GM18517 (cell line): ENCODE measurements around the gene ZNF503.
A peak's percentile ranks its signal among the peaks of the same experiment; 100 is the strongest.
"Not testable (repeated sequence)": the region's sequence is repeated elsewhere in the genome, so short reads cannot be mapped to it uniquely, and the experiment has no call there.

ENCODE experiments used
- ATAC-seq: cut with Tn5 transposase; IDR thresholded peaks from one replicate; pipeline ENCODE4 v1.9.1; 2021; ENCODE audit warnings: mild to moderate bottlenecking, moderate library complexity; ENCODE audit not compliant: unreplicated experiment

Gene ZNF503

DNA sequence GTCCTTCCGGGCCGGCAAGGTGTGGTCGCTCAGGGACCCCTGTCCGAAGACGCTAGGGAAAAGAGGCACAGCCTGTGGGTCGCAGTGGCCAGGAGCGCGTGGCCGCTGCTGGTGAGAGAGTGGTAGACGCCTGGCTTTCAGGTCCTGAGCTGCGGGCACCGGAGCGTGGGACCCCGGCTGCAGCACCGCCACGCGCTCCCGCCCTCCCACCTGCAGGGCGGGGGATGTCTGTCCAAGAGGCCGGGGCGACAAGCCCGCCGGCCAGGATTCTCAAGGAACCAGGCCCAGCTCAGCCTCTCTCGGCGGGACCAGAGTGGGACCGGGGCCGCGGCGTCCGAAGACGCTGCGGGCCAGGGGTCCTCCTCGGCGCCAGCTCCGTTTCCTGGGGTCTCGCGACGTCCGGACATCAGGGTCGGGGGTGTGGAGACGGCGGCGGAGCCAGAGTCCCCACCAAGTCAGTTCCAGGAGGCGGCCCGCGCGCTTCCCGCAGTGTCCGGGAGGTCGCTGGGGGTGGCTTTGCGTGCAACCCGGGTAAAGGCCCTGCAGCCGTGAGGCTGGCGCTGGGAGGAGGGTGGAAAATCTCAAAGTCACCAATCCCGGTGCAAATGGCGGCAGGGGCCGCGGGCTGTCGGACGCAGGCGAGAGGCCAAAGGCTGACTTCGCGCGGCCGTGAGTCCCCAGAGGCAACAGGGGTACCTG lies 5.5 kb downstream of the ZNF503 start:
- no peak for ATAC-seq

DNA sequence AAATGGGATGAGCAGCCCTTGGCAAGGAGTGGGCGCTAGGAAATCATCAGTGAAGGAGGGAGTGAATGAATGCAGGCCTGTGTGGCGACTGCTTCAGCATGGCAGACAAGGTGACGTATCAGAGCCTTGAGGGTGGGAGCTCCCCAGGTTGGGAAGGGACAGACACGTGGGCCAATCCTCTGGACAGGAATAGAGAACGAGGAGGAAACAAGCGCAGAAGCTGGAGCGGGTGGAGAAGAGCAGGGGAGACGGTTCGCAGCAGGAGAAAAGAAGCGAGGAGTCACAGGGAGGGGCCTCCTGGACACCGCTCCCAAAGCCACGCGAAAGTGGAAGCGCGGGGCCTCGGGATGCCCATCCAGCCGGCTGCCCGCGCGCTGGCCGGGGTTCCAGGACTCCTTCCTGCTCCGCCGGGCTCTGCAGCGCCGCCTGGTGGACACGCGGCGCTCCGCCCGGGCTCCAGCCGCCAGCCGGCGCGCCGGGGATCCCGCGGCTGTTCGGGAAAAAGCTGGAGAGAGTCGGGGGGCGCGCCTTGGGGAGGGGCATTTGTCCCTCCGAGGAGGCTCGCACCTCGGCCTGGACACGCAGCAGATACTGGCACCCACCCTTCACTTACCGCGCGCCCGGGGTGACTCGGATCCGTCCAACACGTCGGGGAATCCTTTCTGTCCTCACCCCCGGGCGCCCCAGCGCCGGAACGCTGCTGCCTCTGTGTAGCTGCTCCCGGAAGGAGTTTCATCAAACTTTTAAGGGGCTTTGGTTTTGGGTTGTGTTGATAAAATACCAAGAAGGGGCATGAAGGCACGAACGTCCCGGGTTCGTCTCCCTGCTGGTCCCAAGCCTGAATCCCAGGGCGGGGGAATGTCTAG lies 6.3 kb downstream of the ZNF503 start:
- no peak for ATAC-seq

DNA sequence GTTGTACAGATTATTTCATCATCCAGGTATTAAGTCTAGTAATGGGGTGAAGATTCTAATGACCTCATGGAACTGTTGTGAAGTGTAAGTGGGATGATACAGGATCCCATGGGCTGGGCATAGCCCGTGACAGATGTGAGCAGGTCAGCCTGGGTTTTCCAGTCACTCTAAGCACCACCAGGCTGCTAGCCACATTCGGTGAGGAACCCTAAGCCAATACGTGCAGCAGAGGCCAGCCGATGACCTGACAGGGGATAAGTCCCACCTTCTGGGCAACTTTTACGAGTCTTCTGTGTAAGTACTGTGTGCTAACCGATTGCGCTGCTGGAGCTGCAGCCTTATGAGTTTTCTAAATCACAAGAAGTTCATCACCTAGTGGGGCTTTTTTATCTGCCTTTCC lies 7.3 kb downstream of the ZNF503 start:
- ATAC-seq = no peak

GRCh38 chr10:75392744-75393143 lies 8.8 kb downstream of the ZNF503 start:
- no peak for ATAC-seq

DNA sequence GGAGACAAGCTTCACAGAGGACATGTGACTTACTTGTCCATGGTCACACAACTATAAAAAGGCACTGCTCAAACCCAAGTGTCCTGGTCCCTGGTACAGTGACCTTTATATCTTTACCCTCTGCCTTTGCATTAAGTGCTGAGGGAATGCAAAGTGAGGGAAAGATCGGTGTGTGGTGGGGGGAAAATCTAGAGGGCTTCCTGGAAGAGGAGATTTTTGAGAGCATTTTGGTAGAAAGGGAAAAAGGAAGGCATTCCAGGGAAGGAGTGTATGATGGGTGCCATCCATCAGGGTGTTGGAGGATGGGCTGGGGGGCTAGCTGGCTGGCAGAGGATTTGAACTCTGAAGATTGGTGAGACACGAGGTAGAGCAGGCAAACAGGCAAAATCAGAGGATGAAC lies 9.3 kb downstream of the ZNF503 start:
- ATAC-seq = no peak

GRCh38 chr10:75390178-75390577 lies 11.4 kb downstream of the ZNF503 start:
- ATAC-seq = no peak

GRCh38 chr10:75388082-75388481 lies 13.5 kb downstream of the ZNF503 start:
- no peak for ATAC-seq

DNA sequence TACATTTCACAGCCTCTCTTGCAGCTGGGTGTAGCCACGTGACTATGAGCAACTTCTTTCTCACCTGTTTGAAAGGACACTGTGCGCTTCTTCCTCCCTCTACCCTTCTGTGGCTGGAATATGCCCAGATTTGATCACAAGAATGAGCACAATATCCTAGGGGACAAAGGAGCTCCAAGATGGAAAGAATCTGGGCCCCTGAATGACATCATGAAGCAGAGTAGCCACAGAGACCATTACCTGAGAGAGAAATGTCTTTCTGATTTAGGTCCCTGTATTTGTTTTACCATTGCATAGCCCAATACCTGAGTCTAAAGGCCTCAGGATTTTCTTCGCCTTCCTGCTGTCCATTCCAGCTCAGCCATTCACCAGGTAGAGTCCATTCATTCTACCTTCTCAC lies 15.4 kb downstream of the ZNF503 start:
- no peak for ATAC-seq

DNA sequence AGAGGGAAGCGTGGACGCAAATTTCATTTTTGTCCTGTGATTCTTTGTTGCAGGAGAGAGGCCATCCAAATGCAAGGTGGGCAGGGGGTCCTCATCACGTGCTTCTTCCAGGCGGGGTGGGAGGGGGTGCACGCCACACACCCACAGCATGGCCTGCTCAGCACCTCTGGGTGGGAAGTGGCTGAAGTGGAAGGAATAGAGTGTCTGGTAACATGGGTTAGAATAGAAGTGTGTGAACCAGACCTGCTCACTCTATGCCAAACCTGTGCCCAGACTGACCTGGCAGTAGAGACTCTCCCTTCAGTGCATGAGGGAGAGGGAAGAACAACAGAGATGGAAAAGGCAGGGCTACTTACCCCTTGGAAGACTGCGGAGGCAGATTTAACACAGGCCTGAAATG lies 21.7 kb downstream of the ZNF503 start:
- no peak for ATAC-seq

DNA sequence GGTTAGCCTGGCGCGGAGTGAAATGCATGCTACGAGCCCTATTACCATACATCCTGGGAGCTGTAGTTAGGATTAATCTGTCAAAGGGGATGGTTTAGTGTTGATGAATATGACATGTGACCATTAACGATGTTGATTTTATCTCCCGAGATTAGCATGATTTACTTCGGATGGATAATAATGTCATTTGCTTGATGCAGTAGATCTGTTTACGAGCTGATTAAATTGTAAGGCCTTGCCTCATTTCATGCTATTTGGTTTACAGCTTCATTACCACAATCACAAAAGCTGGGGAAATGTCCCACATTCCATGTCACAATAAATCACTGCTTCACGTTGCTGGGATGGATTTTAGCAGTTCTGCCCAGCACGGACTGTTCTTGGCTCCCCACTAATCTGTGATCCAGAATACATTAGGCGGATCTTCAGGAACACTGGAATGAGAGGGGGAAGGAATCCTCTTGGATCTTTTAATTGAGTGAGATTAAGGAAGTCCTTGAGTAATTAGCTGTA lies 22.3 kb downstream of the ZNF503 start:
- no peak for ATAC-seq

DNA sequence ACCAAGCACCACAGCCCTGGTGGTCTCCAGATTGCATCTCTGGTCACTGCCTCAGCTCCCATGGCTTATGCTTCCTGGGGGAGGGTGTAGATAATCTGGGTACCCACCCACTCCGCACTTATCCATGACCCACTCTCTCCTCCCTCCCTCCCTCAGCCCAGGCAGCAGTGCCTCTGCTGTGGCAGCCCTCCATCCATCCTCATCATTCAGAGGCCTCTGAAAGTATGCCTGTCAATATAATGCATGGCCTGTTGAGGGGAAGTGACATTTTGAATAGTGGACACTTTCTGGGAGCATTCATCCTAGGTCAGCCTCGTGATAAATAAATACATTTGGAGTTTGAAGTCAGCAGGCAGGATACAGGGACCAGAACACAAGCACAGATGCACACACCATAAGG lies 23.2 kb downstream of the ZNF503 start:
- no peak for ATAC-seq

DNA sequence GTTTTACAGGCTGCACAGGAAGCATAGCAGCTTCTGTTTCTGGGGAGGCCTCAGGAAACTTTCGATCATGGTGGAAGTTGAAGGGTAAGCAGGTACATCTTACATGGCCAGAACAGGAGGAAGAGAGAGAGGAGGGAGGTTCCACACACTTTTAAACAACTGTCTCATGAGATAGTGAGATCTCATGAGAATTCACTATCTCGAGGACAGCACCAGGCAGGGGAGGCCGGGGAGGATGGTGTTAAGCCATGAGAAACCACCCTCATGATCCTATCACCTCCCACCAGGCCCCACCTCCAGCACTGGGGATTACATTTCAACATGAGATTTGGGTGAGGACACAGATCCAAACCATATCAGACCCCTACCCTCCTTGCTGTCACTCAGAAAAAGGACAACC lies 23.7 kb downstream of the ZNF503 start:
- no peak for ATAC-seq

DNA sequence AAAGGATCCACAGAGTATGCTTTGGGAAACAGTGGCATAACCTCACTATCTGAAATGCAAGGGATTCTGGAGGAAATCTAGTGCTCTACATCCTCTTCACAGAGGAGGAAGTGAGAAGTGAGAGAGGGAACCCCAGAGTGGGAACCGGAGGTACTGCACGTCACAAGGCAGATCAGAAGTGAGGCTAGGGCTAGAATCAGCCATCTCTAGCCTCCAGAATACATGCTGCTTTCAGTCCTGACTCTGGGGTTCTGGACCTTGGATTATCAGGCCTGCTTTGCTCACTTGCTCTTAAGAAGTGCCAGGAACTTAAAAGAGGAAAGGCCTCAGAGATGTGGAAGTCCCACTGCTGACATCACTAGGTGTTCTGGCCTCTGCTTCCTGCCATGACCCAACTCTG lies 25.7 kb downstream of the ZNF503 start:
- peak; percentile 86 for ATAC-seq

- ATAC-seq = no peak
These were observed 30.6 kb downstream of the ZNF503 start for GRCh38 chr10:75371010-75371409.

GRCh38 chr10:75369838-75370237 lies 31.7 kb downstream of the ZNF503 start:
- not testable (repeated sequence) for ATAC-seq

- ATAC-seq = no peak
These were observed 33.7 kb downstream of the ZNF503 start for GRCh38 chr10:75367901-75368300.

DNA sequence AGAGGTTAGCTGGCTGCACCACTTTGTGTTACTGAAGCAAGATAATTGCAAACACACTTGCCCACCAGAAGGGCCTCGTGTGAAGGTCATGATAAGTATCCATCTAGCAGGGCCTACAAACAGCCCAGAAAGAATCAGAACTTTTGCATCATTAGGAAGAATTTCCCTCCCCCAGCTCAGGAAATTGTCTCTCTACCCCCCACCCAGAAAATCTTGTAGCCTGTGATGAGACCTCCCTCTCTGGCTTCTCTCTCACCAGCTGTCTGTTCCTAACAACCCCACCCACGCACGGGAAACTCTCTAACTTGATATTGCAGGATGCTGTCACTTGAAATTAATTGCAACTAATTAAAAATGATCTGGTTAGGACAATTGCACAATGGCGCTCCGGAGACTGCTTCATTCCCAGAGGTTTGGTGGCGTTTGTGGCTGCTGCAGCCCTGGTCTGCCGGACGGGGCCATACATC lies 34.5 kb downstream of the ZNF503 start:
- no peak for ATAC-seq

DNA sequence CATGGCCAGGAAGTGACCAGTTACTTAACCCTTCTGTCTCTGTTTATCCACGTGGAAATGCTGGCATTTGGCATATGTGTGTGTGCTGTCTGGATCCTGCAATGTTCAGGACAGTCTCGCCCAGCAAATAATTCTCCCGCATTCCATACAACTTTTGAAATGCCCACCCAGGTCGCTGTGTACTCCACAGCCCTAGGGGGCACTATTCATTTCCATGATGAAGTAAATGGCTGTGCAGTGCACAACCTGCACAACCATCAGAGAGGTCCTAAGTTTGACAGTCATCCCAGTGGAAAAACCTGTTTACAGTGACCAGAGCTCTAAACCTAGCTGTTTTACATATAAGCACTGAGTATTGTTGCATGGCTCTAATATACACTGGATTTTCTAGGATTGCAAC lies 38.1 kb downstream of the ZNF503 start:
- no peak for ATAC-seq

DNA sequence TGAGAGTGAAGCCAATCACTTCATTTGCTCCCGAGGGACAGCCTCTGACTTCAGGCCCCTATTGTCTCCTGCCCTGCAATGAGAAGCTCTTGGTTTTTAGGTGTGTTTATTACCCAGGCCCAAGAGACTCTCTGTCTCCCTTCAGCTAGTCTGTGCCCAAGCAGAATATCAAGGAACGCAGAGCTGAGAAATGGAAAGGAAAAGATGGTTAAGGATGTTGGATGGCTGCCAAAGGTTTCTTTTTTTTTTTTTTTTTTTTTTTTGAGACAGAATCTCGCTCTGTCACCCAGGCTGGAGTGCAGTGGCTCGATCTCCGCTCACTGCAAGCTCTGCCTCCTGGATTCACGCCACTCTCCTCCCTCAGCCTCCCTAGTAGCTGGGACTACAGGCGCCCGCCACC lies 41.7 kb downstream of the ZNF503 start:
- not testable (repeated sequence) for ATAC-seq

DNA sequence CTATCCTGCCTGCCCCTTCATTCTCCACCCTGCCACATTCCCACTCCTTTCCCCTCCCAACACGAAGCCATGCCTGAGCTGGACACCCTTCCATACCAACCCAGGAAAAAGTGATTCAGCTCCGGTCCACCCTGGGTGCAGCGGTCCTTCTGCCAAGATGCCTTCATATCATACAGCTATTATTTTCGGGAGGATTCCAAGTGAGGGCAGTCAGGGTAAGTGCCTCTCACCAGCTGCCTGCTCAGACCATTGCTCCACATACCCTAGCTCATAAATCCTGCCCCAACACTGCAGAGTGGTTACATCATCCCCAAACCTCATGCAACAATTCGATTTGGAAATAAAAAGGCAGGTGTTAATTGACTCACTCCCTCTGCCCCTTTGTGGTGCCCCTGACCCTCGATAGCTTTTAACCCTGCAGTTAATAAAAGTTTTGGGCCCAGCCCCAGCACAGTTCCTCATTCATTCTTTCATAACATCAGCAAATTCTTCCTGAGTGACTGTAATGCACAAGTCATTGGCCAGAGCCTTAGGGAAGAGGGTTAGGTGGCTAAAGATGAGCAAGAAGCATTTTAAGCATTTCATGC lies 42.6 kb downstream of the ZNF503 start:
- no peak for ATAC-seq

DNA sequence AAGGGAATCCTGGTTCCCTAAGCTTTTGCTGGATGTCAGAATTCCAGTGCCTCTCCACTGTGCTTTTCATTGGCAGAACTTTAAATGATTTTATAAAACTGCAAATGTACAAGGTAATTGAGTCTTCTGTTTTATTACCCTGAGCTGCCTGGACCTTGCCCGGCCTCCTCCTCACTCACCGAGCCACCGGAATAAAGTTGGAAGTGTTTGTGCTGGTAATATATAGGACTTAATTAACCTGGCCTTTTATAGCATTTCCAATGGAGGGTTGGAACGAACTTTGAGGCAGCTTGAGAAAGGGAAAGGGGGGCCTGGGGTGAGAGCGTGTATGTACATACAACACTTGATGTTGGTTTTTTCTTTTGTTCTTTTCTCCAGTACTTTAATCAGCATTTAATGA lies 43.4 kb downstream of the ZNF503 start:
- ATAC-seq = no peak

- ATAC-seq = no peak
These were observed 44.1 kb downstream of the ZNF503 start for GRCh38 chr10:75357500-75357899.
